Lower leg skin (tissue), 3 donors: ENCODE results near the gene ERMN.

Experiments
- CTCF ChIP-seq, 3 donors: fragments of 450-650 bp; IDR thresholded peaks; one replicate each; pipeline ENCODE4 v1.5.1; 2016; ENCODE audit warnings: antibody characterized with exemption in 3 of 3, mild to moderate bottlenecking in 3 of 3, moderate library complexity in 2 of 3
- POLR2A ChIP-seq, 2 donors: fragments of 450-650 bp; IDR thresholded peaks; one replicate each; pipeline ENCODE4 v1.6.1; 2016 to 2017; ENCODE audit warnings: antibody characterized with exemption in 2 of 2, mild to moderate bottlenecking in 1 of 2, moderate library complexity in 1 of 2

- TF ChIP-seq CTCF (IDR thresholded peaks at IDR 0.05) (no peak), POLR2A (IDR thresholded peaks at IDR 0.05) (no peak)
Measured at GRCh38 chr2:157303612-157304011, 22.0 kb downstream of the ERMN start.
